GM12878 (cell line): Measurements from ENCODE around the gene TACC2. TPM values are rescaled to one million over a fixed set of nuclear protein-coding genes. Genes with fewer than 3 reads are reported as not detected.

Experiments
- ATAC-seq: fragments of 200-7000 bp; cut with Tn5 transposase; 3 replicates; pipeline ENCODE4 v1.9.1; 2020; ENCODE audit warnings: mild to moderate bottlenecking, moderate library complexity
- BruUV-seq: library from RNA; stranded (reverse); fragments of 400-500 nt; replicated peaks from 2 replicates; lab custom pipeline; 2021; lab: Mats Ljungman, UMichigan
- CTCF ChIA-PET: fragments of 300-600 bp; sonication (Branson Sonifier 250); formaldehyde crosslinking; extraction: SDS; loops from one replicate; lab custom pipeline; 2021; ENCODE audit warnings: inconsistent platforms; lab: Yijun Ruan, JAX
- POLR2A ChIA-PET: fragments of 350-600 bp; formaldehyde crosslinking; extraction: SDS; loops from one replicate; lab custom pipeline; 2021; ENCODE audit warnings: inconsistent platforms; lab: Charles Lee
- RAD21 ChIA-PET: fragments of 300-600 bp; sonication (Branson Sonifier 250); formaldehyde crosslinking; loops from one replicate; lab custom pipeline; 2023; ENCODE audit warnings: antibody characterized with exemption; ENCODE audit not compliant: unreplicated experiment; lab: Charles Lee
- SMC1A ChIA-PET: fragments of 300-600 bp; sonication (Branson Sonifier 250); formaldehyde crosslinking; loops from one replicate; lab custom pipeline; 2023; ENCODE audit not compliant: unreplicated experiment, uncharacterized antibody; lab: Charles Lee
- DNase-seq: peaks from one replicate; pipeline ENCODE4 v3.0.0-alpha.2; 2011; ENCODE audit warnings: low read depth, low spot score
- FAIRE-seq: peaks from 3 replicates; lab custom pipeline; 2011; peaks lifted over from hg19 to GRCh38; lab: Jason Lieb, UNC
- H2AFZ ChIP-seq: 2 replicates; pipeline ENCODE4 v1.6.0; 2011; ENCODE audit warnings: low read depth, low read length, control low read depth; ENCODE audit not compliant: control insufficient read depth
- H3K27ac ChIP-seq: 2 replicates; pipeline ENCODE4 v1.5.1; 2011; ENCODE audit warnings: control low read depth; ENCODE audit not compliant: control insufficient read depth, insufficient read depth
- H3K27me3 ChIP-seq, 2 experiments: replicated peaks in 1 of 2; 2 replicates each; pipeline versions ENCODE4 v1.6.0 to v1.6.1; 2011; ENCODE audit warnings: low read length in 1 of 2; ENCODE audit not compliant: control insufficient read depth in 2 of 2, insufficient read depth in 2 of 2
- H3K36me3 ChIP-seq, 2 experiments: 2 replicates each; pipeline ENCODE4 v1.5.1; 2011; ENCODE audit warnings: low read length in 1 of 2; ENCODE audit not compliant: control insufficient read depth in 2 of 2, insufficient read depth in 2 of 2
- H3K4me1 ChIP-seq: 2 replicates; pipeline ENCODE4 v1.6.1; 2011; ENCODE audit warnings: mild to moderate bottlenecking, low read length, moderate library complexity, mixed read lengths; ENCODE audit not compliant: control insufficient read depth, insufficient read depth
- H3K4me2 ChIP-seq: 2 replicates; pipeline ENCODE4 v1.6.0; 2011; ENCODE audit warnings: control low read depth; ENCODE audit not compliant: control insufficient read depth, insufficient read depth
- H3K4me3 ChIP-seq: fragments of 200-600 bp; sonication (generic); 2 replicates; pipeline ENCODE4 v1.5.1; 2016
- H3K79me2 ChIP-seq: 2 replicates; pipeline ENCODE4 v1.6.0; 2011; ENCODE audit warnings: low read length; ENCODE audit not compliant: control insufficient read depth, insufficient read depth
- H3K9ac ChIP-seq: 2 replicates; pipeline ENCODE4 v1.8.0; 2011; ENCODE audit warnings: low read length, control low read depth, mixed read lengths; ENCODE audit not compliant: control insufficient read depth, insufficient read depth
- H3K9me3 ChIP-seq: replicated peaks from 3 replicates; pipeline ENCODE4 v1.5.1; 2011; ENCODE audit warnings: mild to moderate bottlenecking, low read length; ENCODE audit not compliant: control insufficient read depth, insufficient read depth
- H4K20me1 ChIP-seq: 2 replicates; pipeline ENCODE4 v1.6.0; 2011; ENCODE audit not compliant: control insufficient read depth, insufficient read depth
- ATF7 ChIP-seq: fragments of 450-650 bp; IDR thresholded peaks from 2 replicates; pipeline ENCODE4 v1.6.1; 2016; ENCODE audit warnings: low read depth, mild to moderate bottlenecking
- CHD4 ChIP-seq: fragments of 200-600 bp; sonication (generic); IDR thresholded peaks from 2 replicates; pipeline ENCODE4 v1.6.1; 2016; ENCODE audit warnings: mild to moderate bottlenecking
- HDGF ChIP-seq: fragments of 450-650 bp; IDR thresholded peaks from 2 replicates; pipeline ENCODE4 v1.6.1; 2016; ENCODE audit warnings: antibody characterized with exemption
- KDM1A ChIP-seq: fragments of 200-600 bp; sonication (generic); IDR thresholded peaks from 2 replicates; pipeline ENCODE4 v1.6.1; 2016; ENCODE audit warnings: borderline replicate concordance
- MTA2 ChIP-seq: fragments of 450-650 bp; IDR thresholded peaks from 2 replicates; pipeline ENCODE4 v1.6.1; 2016; ENCODE audit warnings: low read depth, mild to moderate bottlenecking, moderate library complexity
- NBN ChIP-seq: fragments of 450-650 bp; IDR thresholded peaks from 2 replicates; pipeline ENCODE4 v1.6.1; 2016
- SPI1 ChIP-seq: IDR thresholded peaks from 2 replicates; pipeline ENCODE4 v1.6.1; 2011; ENCODE audit warnings: low read depth, mild to moderate bottlenecking, low read length, moderate library complexity, borderline replicate concordance; ENCODE audit not compliant: insufficient read depth
- WGBS: methylation state at CpG from one replicate; pipeline ENCODE4 v1.1.6; 2016; ENCODE audit warnings: low lambda C conversion rate; ENCODE audit not compliant: insufficient replicate concordance, insufficient coverage; ENCODE audit errors: missing lambda C conversion rate; 5-methylcytosine and 5-hydroxymethylcytosine counted together
- in situ Hi-C: fragments of 300-500 bp; cut with MboI; formaldehyde crosslinking; loops from 9 replicates; pipeline ENCODE4 v1.14.3; 2018; ENCODE audit warnings: mixed read lengths
- intact Hi-C: fragments of 100-400 bp; cut with micrococcal nuclease; formaldehyde crosslinking; loops from one replicate; pipeline ENCODE4 v1.14.2; 2022; ENCODE audit not compliant: unreplicated experiment
- polyA plus RNA-seq, 11 experiments: library from polyadenylated mRNA; depleted of rRNA in 4 of 11; unstranded in 6 of 11; stranded (reverse) in 5 of 11; fragments of >200 nt; fragmentation: Nextera tagmentation in 4 of 11; fragmentation: Illumina TruSeq in 1 of 11; extraction: Ambion mirVana in 4 of 11; extraction: Trizol in 1 of 11; gene quantifications; 1 replicate in 1 of 11; 2 replicates in 10 of 11; pipeline versions ENCODE4 v1.2.1 to v1.2.3, GENCODE V29; 2011 to 2016; ENCODE audit warnings: inconsistent platforms in 2 of 11, missing spikeins in 2 of 11, low read depth in 1 of 11
- total RNA-seq, 4 experiments: library from RNA; depleted of rRNA in 3 of 4; stranded (reverse); fragments of >200 nt in 3 of 4; fragmentation: Illumina TruSeq in 1 of 4; extraction: Trizol in 1 of 4; gene quantifications; 2 replicates each; pipeline versions ENCODE4 v1.2.1 to v1.2.3, GENCODE V29; 2013 to 2021
- TF ChIP-seq, protein P1 (sequence below): IDR thresholded peaks from 2 replicates; pipeline ENCODE4 v1.6.1; 2011; ENCODE audit warnings: borderline replicate concordance, low read depth, mild to moderate bottlenecking, moderate library complexity, mixed read lengths, low read length; ENCODE audit not compliant: insufficient read depth; ENCODE audit errors: extremely low read length
- TF ChIP-seq, protein P2 (sequence below): fragments of 450-650 bp; IDR thresholded peaks from 2 replicates; pipeline ENCODE4 v1.6.1; 2017; ENCODE audit warnings: mild to moderate bottlenecking, moderate library complexity

TACC2 gene
- total and polyA plus RNA-seq, 10 of the 15 experiments (the other 5 are each of a cell fraction or from before 2014, with no cell fraction given): 0.07 to 0.64 (median 0.13) TPM; not detected in 5

DNA sequence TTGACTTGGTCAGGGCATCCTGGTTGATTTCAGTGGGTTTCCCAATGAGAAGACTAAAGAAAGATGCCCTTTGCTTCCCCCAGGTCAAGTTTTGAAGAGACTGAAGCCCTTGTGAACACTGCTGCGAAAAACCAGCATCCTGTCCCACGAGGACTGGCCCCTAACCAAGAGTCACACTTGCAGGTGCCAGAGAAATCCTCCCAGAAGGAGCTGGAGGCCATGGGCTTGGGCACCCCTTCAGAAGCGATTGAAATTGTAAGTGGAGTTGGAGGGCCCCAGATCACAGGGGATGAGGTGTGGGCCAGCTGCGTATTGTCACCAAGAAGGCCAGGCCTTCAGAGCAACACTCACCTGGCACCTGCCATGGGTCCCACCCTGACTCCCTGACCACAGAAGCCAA lies 238.8 kb downstream of the TACC2 start:
- ATAC-seq: no peak
- no TSS peak for BruUV-seq
- POLR2A ChIA-PET: no interaction called here
- no peak for DNase-seq
- no peak for FAIRE-seq
- Histone ChIP-seq H3K4me3 (no peak overlapping the region), H2AFZ (no peak overlapping the region), H3K27ac (no peak overlapping the region), H4K20me1 (no peaks in the 10 kb centered on the region), H3K36me3 (no peaks in the 10 kb centered on the region), H3K27me3 (peaks cover 0 to 1% of the 10 kb centered on the region in 2 experiments; a peak in 2 of 4 replicates), H3K79me2 (no peaks in the 10 kb centered on the region), H3K4me1 (no peaks in the 10 kb centered on the region), H3K9me3 (no peaks in the 10 kb centered on the region), H3K9ac (no peak overlapping the region), H3K4me2 (no peak overlapping the region)
- CTCF ChIA-PET: interaction anchor here (0.9 kb wide), 1 partner anchor 111 kb away, joined by 4 read pairs; no protein-coding TSS in a partner anchor
- SMC1A ChIA-PET: no interaction called here
- RAD21 ChIA-PET: no interaction called here
- intact Hi-C loops: no loop called here
- TF ChIP-seq MTA2 (no peak), SPI1 (no peak), HDGF (no peak)
- TF ChIP-seq, protein P1, sequence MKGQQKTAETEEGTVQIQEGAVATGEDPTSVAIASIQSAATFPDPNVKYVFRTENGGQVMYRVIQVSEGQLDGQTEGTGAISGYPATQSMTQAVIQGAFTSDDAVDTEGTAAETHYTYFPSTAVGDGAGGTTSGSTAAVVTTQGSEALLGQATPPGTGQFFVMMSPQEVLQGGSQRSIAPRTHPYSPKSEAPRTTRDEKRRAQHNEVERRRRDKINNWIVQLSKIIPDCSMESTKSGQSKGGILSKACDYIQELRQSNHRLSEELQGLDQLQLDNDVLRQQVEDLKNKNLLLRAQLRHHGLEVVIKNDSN: no peak
- 34% methylated on average over 4 of the region's 4 CpGs for WGBS
- in situ Hi-C loops: no loop called here

DNA sequence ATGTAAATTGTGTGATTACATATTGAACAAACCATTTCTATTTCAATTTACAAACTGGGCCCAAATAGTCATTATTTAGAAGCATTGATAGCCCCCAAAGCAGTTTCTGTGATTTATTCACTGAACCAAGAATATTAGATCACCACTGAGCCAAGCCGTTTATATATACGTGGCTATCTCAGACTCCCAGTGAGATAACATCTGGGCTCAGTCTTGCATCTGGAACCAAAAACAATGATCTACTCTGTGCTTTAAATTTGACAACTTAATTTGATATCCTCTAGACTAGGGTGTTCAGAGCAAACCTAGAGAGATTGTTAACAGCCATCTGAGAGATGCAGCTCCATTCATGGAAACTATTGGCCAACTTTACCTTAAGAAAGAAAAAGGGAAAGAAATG lies 240.7 kb downstream of the TACC2 start:
- Histone ChIP-seq H3K36me3 (no peaks in the 10 kb centered on the region), H3K9ac (no peak overlapping the region), H2AFZ (no peak overlapping the region), H4K20me1 (no peaks in the 10 kb centered on the region), H3K79me2 (no peaks in the 10 kb centered on the region), H3K4me2 (no peak overlapping the region), H3K4me3 (no peak overlapping the region), H3K27ac (no peak overlapping the region), H3K4me1 (no peaks in the 10 kb centered on the region), H3K9me3 (no peaks in the 10 kb centered on the region), H3K27me3 (peaks cover 0 to 1% of the 10 kb centered on the region in 2 experiments; a peak in 3 of 4 replicates)
- in situ Hi-C loops: no loop called here
- ATAC-seq (no peak), DNase-seq (no peak), FAIRE-seq (no peak)
- CTCF ChIA-PET: no interaction called here
- intact Hi-C loops: no loop called here
- BruUV-seq: no TSS peak
- WGBS: 89% methylated on average over 2 of the region's 2 CpGs
- POLR2A ChIA-PET: interaction anchor here (0.5 kb wide), 1 partner anchor 11 kb away, joined by 7 read pairs; no protein-coding TSS in a partner anchor
- SMC1A ChIA-PET: no interaction called here
- RAD21 ChIA-PET: no interaction called here
- TF ChIP-seq, protein P2, sequence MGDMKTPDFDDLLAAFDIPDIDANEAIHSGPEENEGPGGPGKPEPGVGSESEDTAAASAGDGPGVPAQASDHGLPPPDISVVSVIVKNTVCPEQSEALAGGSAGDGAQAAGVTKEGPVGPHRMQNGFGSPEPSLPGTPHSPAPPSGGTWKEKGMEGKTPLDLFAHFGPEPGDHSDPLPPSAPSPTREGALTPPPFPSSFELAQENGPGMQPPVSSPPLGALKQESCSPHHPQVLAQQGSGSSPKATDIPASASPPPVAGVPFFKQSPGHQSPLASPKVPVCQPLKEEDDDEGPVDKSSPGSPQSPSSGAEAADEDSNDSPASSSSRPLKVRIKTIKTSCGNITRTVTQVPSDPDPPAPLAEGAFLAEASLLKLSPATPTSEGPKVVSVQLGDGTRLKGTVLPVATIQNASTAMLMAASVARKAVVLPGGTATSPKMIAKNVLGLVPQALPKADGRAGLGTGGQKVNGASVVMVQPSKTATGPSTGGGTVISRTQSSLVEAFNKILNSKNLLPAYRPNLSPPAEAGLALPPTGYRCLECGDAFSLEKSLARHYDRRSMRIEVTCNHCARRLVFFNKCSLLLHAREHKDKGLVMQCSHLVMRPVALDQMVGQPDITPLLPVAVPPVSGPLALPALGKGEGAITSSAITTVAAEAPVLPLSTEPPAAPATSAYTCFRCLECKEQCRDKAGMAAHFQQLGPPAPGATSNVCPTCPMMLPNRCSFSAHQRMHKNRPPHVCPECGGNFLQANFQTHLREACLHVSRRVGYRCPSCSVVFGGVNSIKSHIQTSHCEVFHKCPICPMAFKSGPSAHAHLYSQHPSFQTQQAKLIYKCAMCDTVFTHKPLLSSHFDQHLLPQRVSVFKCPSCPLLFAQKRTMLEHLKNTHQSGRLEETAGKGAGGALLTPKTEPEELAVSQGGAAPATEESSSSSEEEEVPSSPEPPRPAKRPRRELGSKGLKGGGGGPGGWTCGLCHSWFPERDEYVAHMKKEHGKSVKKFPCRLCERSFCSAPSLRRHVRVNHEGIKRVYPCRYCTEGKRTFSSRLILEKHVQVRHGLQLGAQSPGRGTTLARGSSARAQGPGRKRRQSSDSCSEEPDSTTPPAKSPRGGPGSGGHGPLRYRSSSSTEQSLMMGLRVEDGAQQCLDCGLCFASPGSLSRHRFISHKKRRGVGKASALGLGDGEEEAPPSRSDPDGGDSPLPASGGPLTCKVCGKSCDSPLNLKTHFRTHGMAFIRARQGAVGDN: no peak
- TF ChIP-seq CHD4 (no peak), KDM1A (no peak), ATF7 (no peak), NBN (no peak)
- TF ChIP-seq, protein P1: no peak
